ENCODE results near the gene MYOM3.
"Not testable (repeated sequence)": the region's sequence is repeated elsewhere in the genome, so short reads cannot be mapped to it uniquely, and the experiment has no call there.

Gene MYOM3

DNA sequence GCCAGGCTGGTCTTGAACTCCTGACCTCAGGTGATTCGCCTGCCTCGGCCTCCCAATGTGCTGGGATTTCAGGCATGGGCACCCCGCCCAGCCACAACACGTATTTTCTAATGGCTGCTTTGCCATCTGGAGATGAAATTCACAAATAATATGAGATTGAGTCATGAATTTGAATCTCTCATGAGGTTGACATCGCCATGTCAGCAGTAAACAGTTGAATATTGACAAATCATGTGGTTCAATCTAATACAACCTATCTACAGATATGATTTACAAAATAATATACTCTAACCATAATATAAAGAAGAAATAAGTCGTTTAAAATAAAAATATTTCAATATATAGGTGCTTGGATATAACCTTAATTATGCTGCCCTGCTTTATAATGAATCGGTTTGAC lies 42.1 kb downstream of the MYOM3 start:
- DNase-seq, result no peak

DNA sequence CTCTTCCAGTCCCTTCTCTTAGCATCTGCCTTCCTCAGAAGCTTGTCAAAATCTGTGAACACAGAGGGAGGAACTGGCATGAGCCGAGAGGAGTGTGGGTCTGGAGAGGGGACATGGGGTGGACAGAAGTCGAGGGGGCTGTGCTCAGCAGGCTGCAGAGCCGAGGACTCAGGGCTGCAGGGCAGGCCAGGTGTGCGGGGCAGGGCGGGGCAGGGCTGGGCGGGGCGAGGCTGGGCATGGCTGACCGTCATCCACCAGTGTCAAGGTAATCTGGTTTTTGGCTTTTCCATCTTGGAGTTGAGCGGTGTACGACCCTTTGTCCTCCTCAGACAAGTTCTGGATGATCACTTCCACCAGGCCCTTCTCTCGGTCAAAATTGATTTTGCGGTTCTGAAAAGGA lies 44.0 kb downstream of the MYOM3 start:
- DNase-seq, result no peak

DNA sequence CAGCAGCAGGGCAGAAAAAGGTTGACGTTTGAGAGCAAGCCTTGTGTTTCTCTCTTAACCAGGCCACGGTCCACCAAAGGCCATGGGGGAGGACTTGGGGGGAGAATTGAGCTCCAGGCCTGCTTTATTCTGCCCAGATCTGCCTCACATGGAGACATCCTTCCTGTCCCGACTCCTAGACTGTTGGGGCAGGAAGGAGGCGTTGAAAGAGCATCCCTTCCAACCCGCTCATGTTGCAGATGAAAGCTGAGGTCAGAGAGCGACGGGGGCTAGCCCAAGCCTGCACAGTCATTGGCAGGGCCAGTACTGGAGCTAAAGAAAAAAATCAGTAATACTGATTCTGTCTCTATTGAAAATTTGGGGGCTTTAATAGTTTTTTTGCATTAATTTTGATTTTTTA lies 46.6 kb downstream of the MYOM3 start:
- DNase-seq, result no peak

DNA sequence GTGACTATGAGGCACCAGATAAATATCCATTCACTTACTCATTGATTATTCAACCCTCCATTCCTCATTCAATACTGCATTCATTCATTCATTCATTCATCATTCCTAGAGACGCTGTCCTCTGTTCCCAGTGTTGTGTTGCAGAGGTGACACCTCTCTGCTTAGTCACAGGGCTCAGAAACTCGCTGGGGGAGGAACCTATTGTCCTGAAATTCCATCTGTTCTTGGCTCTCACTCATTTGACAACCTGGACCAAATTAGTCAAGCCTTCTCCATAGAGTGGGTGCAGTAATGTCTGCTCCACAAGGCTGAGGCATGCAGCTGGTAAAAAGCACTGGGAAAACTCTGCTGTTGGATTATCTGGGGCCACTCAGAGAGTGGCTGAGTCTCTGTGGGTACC lies 49.7 kb downstream of the MYOM3 start:
- DNase-seq, result no peak

- DNase-seq, result no peak
Observed at GRCh38 chr1:24060482-24060881, 51.5 kb downstream of the MYOM3 start.

DNA sequence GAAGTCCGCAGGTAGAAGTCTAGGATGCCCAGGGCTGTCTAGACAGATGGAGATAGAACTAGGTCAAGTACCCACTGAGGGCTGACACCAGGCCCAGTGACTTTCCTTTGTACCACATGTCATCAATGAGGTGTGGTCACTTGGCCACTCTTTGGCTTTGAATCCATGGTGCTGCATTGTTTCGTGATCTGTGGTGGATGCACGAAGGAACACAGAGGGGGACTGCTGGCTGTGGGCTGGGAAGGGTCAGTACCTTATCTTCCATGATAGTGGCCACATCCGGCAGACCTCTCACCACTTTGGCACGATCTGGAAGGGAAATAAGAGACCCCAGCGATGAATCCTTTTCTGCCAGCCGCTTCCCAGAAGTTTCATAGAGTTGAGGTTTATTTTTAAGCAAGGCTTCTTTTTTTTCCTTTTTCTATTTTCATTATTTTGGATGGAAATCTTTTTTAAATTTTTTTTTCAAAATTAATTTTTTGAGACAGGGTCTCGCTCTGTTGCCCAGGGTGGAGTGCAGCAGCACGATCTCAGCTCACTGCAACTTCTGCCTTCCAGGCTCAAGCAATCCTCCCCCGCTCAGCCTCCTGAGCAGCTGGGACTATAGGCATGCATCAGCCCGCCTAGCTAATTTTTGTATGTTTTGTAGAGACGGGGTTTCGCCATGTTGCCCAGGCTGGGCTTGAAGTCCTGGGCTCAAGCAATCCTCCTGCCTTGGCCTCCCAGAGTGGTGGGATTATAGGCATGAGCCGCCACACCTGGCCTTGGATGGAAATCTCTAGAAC lies 53.1 kb downstream of the MYOM3 start:
- DNase-seq, result no peak

GRCh38 chr1:24057171-24057570 lies 54.8 kb downstream of the MYOM3 start:
- DNase-seq, result no peak

GRCh38 chr1:24055681-24056080 lies 56.3 kb downstream of the MYOM3 start:
- DNase-seq, result no peak

DNA sequence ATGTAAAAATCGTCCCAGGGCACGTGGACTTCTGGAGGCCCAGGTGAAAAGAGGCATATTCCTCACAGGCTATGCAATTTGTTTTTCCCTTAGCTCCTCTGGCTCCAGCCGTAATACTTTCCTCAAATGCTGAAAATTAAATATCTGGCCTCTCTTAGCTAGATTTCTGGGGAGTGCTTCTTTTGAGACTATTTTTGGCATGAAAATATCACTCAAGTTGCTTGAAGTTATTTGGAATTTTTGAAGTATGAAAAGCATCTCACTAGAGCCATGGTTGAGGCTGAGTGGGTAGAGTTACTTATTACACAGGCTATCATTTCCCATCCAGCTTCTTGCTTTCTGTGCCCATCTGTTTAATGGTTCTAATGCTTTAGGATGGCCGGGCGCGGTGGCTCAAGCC lies 59.7 kb downstream of the MYOM3 start:
- no peak for DNase-seq

DNA sequence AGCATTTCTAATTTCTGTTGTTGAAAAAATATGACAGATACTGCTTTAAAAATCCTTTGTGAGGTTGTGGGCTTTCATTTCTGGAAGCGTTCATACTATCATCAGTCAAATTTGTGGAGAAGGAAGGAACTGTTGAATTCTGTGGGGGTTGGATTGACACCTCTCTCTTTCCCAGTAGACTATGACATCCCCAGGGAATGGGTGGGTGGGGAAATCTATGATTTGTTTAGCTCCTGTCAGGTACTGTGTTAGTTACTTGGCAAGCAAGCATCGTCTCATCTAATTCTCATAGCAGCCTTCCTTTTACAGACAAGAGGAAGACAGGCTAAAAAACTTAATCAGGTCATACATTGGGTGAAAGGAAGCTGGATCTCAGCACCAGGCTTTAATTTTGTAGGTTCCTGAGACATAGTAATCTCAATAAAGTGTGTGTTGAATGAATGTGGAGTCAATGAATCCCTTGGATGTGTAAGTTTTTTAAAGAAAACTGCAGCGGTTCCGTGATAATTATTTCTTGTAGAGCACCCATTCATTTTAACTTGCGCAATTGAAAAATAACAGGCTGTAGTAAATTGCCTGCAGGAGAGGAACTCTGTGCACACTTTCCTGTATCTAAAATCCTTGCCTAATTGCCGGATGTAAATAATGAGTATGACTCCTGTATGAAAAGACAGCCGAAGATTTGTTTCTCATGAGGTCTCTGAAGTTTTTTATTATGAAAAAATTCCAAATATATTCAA lies 60.6 kb downstream of the MYOM3 start:
- DNase-seq, result no peak

GRCh38 chr1:24049733-24050132 lies 62.2 kb downstream of the MYOM3 start:
- no peak for DNase-seq

GRCh38 chr1:24048894-24049293 lies 63.0 kb downstream of the MYOM3 start:
- not testable (repeated sequence) for DNase-seq

DNA sequence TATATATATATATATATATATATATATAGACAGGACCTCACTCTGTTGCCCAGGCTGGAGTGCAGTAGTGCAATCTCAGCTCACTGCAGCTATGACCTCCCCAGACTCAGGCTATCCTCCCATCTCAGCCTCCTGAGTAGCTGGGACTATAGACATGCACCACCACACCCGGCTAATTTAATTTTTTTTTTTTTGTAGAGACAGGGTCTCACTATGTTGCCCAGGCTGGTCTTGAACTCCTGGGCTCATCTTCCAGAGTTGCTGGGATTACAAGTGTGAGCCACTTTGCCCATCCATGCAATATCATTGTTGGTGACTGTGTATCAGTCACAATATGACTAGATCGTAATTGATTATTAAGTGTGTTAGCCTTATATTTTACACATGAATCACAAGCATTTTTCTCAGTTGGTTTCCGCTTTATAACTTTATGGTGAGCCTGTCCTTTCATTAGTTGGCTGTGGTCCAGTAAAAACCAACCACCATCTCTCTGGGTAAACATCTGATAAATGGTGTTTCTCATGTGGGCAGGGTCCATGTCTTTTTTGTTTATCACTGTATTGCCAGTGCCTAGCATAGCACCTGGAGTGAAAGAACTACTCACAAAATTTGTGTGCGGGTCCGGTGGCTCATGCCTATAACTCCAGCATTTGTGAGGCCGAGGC lies 63.6 kb downstream of the MYOM3 start:
- no peak for DNase-seq

GRCh38 chr1:24047110-24047477 lies 64.8 kb downstream of the MYOM3 start:
- no peak for DNase-seq

- no peak for DNase-seq
Observed at GRCh38 chr1:24045771-24046170, 66.2 kb downstream of the MYOM3 start.

DNA sequence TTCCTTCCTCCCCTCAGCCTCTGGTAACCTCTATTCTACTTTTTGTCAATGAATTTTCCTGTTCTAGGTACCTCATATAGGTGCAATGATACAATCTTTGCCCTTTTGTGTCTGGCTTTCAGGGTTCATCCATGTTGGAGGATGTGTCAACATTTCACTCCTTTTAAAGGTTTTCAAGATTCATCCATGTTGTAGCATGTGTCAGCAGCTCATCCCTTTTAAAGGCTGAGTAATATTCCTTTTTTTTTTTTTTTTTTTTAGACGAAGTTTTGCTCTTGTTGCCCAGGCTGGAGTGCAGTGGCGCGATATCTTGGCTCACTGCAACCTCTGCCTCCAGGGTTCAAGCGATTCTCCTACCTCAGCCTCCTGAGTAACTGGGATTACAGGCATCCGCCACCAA lies 67.3 kb downstream of the MYOM3 start:
- DNase-seq, result not testable (repeated sequence)

DNA sequence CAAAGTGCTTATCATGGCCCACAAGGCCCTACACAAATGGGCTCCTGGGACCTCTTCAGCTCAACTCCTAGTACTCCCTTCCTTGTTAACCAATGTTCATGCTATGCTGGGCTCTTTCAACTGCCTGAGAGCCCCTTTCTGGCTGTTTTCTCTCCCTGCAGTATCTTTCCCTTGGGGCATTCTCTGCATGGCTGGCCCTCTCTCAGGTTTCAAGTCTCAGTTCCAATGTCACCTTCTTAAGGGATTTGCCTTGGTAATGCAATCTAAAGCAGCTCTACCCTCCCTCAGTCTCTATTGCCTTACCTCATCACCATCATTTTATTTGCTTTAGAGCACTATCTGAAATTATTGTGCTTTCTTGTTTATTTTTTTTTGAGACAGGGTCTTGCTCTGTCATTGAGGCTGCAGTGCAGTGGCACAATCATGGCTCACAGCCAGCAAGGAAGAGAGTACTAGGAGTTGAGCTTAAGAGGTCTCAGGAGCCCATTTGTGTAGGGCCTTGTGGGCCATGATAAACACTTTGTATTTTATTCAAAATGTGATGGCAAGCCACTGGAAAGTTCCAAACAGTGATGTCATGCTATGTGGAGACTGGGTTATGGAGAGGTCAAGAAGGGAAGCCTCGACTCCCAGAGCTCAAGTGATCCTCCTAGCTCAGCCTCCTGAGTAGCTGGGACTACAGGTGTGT lies 68.4 kb downstream of the MYOM3 start:
- DNase-seq, result no peak

GRCh38 chr1:24042315-24042714 lies 69.6 kb downstream of the MYOM3 start:
- DNase-seq, result no peak

GRCh38 chr1:24036088-24036487 lies 75.8 kb downstream of the MYOM3 start:
- DNase-seq, result no peak

DNA sequence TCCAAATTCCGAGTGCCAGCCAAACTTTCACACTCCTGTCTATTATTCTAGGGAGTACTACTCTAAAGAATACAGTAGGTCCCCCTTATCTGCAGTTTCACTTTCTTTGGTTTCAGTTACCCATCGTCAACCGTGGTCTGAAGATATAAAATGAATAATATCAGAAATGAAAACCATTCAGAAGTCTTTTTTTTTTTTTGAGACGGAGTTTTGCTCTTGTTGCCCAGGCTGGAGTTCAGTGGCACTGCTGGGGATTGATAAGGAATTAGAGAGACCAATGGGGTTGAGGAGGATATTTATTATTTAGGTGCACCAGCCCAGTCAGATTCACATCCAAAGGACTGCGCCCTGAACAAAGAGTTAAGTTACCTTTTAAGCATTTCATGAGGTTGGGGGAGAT lies 79.0 kb downstream of the MYOM3 start:
- no peak for DNase-seq

- not testable (repeated sequence) for DNase-seq
Observed at GRCh38 chr1:24030976-24031516, 80.9 kb downstream of the MYOM3 start.

GRCh38 chr1:24027838-24028468 lies 84.0 kb downstream of the MYOM3 start:
- peak; percentile 33 for DNase-seq

Measured in NCI-H1092 treated with DMSO at 0.1 percent for 48 hours (cell line).